GM23248 (cell line): ENCODE data around the gene MKI67. TPM values are rescaled to one million over a fixed set of nuclear protein-coding genes. Genes with fewer than 3 reads are reported as not detected.

Source experiments
- DNase-seq: peaks from one replicate; pipeline ENCODE4 v3.0.0-alpha.2; 2015
- H2AFZ ChIP-seq: fragments of 200-600 bp; sonication (generic); 2 replicates; pipeline ENCODE4 v1.6.1; 2016; ENCODE audit warnings: antibody characterized with exemption
- H3F3A ChIP-seq: fragments of 200-600 bp; sonication (generic); 2 replicates; pipeline ENCODE4 v1.6.1; 2016; ENCODE audit warnings: mild to moderate bottlenecking, antibody characterized with exemption, mixed run types; ENCODE audit not compliant: insufficient read depth
- H3K27ac ChIP-seq: fragments of 200-600 bp; sonication (generic); 2 replicates; pipeline ENCODE4 v1.5.1; 2016; ENCODE audit warnings: mild to moderate bottlenecking
- H3K27me3 ChIP-seq: fragments of 200-600 bp; sonication (generic); replicated peaks from 2 replicates; pipeline ENCODE4 v1.6.1; 2016; ENCODE audit warnings: mild to moderate bottlenecking; ENCODE audit not compliant: insufficient read depth
- H3K36me3 ChIP-seq: fragments of 200-600 bp; sonication (generic); 2 replicates; pipeline ENCODE4 v1.6.1; 2016; ENCODE audit warnings: low read depth, mild to moderate bottlenecking
- H3K4me1 ChIP-seq: fragments of 200-600 bp; sonication (generic); 2 replicates; pipeline ENCODE4 v1.6.1; 2016; ENCODE audit warnings: mild to moderate bottlenecking; ENCODE audit not compliant: insufficient read depth
- H3K4me2 ChIP-seq: fragments of 200-600 bp; sonication (generic); one replicate; pipeline ENCODE4 v1.6.1; 2016; ENCODE audit warnings: mild to moderate bottlenecking; ENCODE audit not compliant: unreplicated experiment
- H3K4me3 ChIP-seq: fragments of 200-600 bp; sonication (generic); 2 replicates; pipeline ENCODE4 v1.5.1; 2016; ENCODE audit warnings: mild to moderate bottlenecking
- H3K79me2 ChIP-seq: fragments of 200-600 bp; sonication (generic); 2 replicates; pipeline ENCODE4 v1.6.1; 2016; ENCODE audit warnings: mild to moderate bottlenecking; ENCODE audit not compliant: insufficient read depth
- H3K9ac ChIP-seq: fragments of 200-600 bp; sonication (generic); 2 replicates; pipeline ENCODE4 v1.6.1; 2016; ENCODE audit warnings: mild to moderate bottlenecking
- H3K9me2 ChIP-seq: fragments of 200-600 bp; sonication (generic); 2 replicates; pipeline ENCODE4 v1.6.1; 2016; ENCODE audit warnings: mixed run types, mild to moderate bottlenecking, moderate library complexity; ENCODE audit not compliant: insufficient read depth
- H3K9me3 ChIP-seq: fragments of 200-600 bp; sonication (generic); one replicate; pipeline ENCODE4 v1.6.1; 2017; ENCODE audit warnings: low read depth
- H4K20me1 ChIP-seq: fragments of 200-600 bp; sonication (generic); 2 replicates; pipeline ENCODE4 v1.6.0; 2016; ENCODE audit not compliant: insufficient read depth
- EZH2 ChIP-seq: fragments of 200-600 bp; sonication (generic); IDR thresholded peaks from 2 replicates; pipeline ENCODE4 v1.6.1; 2018; ENCODE audit warnings: antibody characterized with exemption, mild to moderate bottlenecking; ENCODE audit not compliant: insufficient read depth, poor library complexity, severe bottlenecking
- EZH2phosphoT487 ChIP-seq: fragments of 200-600 bp; sonication (generic); IDR thresholded peaks from 2 replicates; pipeline ENCODE4 v1.6.1; 2018; ENCODE audit warnings: antibody characterized with exemption, moderate library complexity, mild to moderate bottlenecking, low read depth; ENCODE audit not compliant: insufficient read depth
- WGBS, 2 experiments: methylation state at CpG; one replicate each; pipeline ENCODE4 v1.1.6; 2015 to 2017; ENCODE audit warnings: low lambda C conversion rate in 2 of 2, low coverage in 1 of 2; ENCODE audit errors: missing lambda C conversion rate in 2 of 2; 5-methylcytosine and 5-hydroxymethylcytosine counted together
- in situ Hi-C: fragments of 300-500 bp; cut with MboI; formaldehyde crosslinking; loops from 2 replicates; pipeline ENCODE4 v1.15.0; 2020
- polyA plus RNA-seq: library from polyadenylated mRNA; unstranded; fragments of >200 nt; fragmentation: Nextera tagmentation; extraction: Ambion mirVana; gene quantifications from 2 replicates; pipeline ENCODE4 v1.2.1, GENCODE V29; 2016
- total RNA-seq: library from RNA; depleted of rRNA; stranded (reverse); fragments of >200 nt; shearing (Covaris generic); gene quantifications from 2 replicates; pipeline ENCODE4 v1.2.3, GENCODE V29; 2014

MKI67 gene
- total and polyA plus RNA-seq, 2 experiments from 2014 or later: 12.2 to 22.5 TPM

DNA sequence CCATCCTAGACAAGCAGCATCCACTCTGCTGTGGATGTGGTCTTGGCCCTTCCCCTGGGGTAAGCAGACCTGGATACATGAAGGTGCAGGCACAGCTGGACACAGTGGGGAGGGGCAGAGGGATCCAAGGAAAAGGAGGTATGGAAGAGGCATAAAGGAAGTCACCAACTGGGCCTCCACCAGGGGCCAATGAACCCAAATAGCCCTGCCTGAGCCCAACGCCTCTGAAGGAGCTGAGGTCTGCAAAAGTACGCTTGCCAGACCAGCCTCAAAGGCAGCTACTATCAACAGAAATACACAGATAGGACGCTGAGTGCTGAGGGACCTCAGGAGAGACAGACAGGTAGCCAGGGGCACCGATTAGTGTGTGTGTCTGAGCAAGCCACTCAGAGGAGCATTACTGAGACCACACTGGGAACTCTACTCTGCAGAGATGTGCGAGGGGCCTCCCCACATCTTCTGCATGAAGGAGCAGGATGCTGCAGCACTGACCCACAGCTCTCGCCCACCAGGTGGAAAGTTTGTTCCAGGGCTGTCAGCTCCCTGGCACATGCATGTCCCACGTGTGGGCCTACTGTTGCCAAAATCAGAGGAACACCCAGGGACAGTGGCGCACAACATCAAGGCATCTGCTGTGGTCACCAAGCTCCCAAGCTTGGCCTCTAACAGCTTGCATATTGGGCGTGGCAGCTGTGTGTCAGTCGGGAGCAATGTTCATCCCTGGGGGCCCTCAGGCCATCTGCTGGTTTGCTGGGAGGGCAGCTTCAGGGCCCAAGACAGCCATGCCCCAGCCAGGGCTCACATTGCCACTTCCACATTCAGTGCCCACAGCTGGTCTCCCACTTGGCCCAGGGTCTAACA is 40.0 kb downstream of the MKI67 start:
- peak; percentile 14 for DNase-seq
- no peak overlapping the region for H3K4me3 ChIP-seq
- H3K4me1 ChIP-seq: no peaks in the 10 kb centered on the region
- H3K79me2 ChIP-seq: no peaks in the 10 kb centered on the region
- no peaks in the 10 kb centered on the region for H3F3A ChIP-seq
- H3K9ac ChIP-seq: no peak overlapping the region
- no peak overlapping the region for H2AFZ ChIP-seq
- no peaks in the 10 kb centered on the region for H4K20me1 ChIP-seq
- 70 to 74% methylated on average over 10 of the region's 10 CpGs for WGBS, 2 experiments
- H3K9me3 ChIP-seq: no peaks in the 10 kb centered on the region
- H3K27me3 ChIP-seq: no peaks in the 10 kb centered on the region
- no peaks in the 10 kb centered on the region for H3K9me2 ChIP-seq
- no peaks in the 10 kb centered on the region for H3K36me3 ChIP-seq
- no peak overlapping the region for H3K27ac ChIP-seq
- in situ Hi-C loops: no loop called here
- no peak for TF ChIP-seq EZH2
- TF ChIP-seq EZH2phosphoT487: no peak
- no peak overlapping the region for H3K4me2 ChIP-seq

DNA sequence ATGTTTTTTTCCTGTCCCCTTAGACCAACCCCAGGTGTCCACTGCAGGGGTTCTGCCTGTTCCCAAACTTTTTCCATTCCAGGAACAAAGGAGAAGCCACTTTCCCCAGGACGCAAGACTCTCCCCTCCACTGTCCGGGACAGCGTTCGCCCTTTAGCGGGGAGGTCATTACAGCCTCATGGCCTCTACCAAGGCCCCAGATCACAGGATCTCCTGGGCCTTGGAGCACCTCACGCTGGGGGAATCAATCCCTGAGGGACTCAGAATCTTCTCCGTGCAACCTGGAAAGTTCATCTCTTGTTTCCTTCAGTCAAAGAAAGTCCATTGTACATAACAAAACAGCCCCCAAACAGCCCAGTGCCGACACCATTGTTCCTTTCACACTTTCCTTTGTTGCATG is 41.2 kb downstream of the MKI67 start:
- Histone ChIP-seq H2AFZ (no peak overlapping the region), H3K27ac (no peak overlapping the region), H4K20me1 (no peaks in the 10 kb centered on the region), H3K4me3 (no peak overlapping the region), H3K9ac (no peak overlapping the region), H3K4me2 (no peak overlapping the region), H3K27me3 (no peaks in the 10 kb centered on the region), H3K79me2 (no peaks in the 10 kb centered on the region), H3K4me1 (no peaks in the 10 kb centered on the region), H3K36me3 (no peaks in the 10 kb centered on the region), H3F3A (no peaks in the 10 kb centered on the region), H3K9me2 (no peaks in the 10 kb centered on the region), H3K9me3 (no peaks in the 10 kb centered on the region)
- TF ChIP-seq EZH2phosphoT487: no peak
- TF ChIP-seq EZH2: no peak
- DNase-seq: no peak
- 79 to 82% methylated on average over 8 of the region's 8 CpGs for WGBS, 2 experiments
- in situ Hi-C loops: no loop called here

DNA sequence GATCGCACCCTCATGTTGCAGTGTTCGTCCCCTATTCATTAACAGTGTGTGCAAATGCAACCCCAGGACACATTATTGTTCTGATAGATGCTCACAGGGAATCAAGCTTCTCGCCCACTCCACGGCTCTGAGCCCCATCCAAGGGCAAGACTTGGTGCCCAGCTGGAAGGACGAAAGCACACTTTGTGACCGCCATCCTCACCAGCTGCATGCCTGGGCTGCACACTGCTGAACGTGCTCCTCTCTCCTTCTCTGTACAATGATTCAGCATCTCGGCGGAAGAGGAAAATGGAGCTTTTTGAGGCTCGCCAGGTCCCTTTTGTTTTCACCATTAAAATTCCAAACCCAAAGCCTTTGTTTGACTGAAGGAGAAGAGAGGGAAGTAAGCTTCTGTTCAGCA is 41.9 kb downstream of the MKI67 start:
- Histone ChIP-seq H3K4me3 (no peak overlapping the region), H3K27me3 (no peaks in the 10 kb centered on the region), H3K27ac (no peak overlapping the region), H3K79me2 (no peaks in the 10 kb centered on the region), H3K36me3 (no peaks in the 10 kb centered on the region), H3F3A (no peaks in the 10 kb centered on the region), H2AFZ (no peak overlapping the region), H3K4me1 (no peaks in the 10 kb centered on the region), H3K9me3 (no peaks in the 10 kb centered on the region), H3K9ac (no peak overlapping the region), H3K9me2 (no peaks in the 10 kb centered on the region), H4K20me1 (no peaks in the 10 kb centered on the region), H3K4me2 (no peak overlapping the region)
- 84 to 88% methylated on average over 10 of the region's 10 CpGs for WGBS, 2 experiments
- in situ Hi-C loops: no loop called here
- no peak for TF ChIP-seq EZH2phosphoT487
- no peak for TF ChIP-seq EZH2
- DNase-seq: no peak

DNA sequence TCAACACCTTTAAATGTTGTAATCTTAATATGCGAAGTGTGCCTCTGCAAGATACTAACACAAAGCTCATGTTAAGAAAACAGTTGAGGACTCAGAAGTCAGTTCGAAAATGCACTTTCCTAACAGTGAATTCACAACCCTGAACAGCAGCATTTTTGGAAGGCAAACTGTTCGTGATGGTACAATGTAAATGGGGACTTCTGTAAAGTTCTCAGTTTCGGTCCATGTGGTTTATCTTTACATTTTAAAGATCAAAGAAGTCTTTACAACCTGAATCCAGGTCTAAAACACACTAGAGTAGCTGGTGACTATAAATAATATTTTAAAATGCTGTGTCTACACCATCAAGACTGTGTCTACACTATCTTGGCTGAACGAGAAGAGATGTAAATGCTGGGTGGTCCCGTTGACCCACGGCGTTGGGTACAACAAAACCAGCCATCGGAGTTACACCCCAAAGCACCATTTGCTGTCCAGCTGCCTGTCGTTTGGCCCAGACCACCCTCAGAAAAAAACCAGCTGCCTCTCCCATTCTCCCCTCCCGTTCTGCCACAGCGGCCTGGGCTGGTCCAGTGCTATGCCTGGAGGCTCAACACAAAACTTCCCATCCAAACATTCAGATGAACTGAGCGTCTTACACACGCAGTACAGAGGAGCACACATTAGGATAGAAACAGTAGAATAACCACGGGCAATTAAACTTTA is 42.9 kb downstream of the MKI67 start:
- Histone ChIP-seq H3K4me2 (no peak overlapping the region), H3K4me3 (no peak overlapping the region), H3K27me3 (no peaks in the 10 kb centered on the region), H3F3A (no peaks in the 10 kb centered on the region), H3K79me2 (no peaks in the 10 kb centered on the region), H3K9me2 (no peaks in the 10 kb centered on the region), H4K20me1 (no peaks in the 10 kb centered on the region), H3K36me3 (no peaks in the 10 kb centered on the region), H3K9me3 (no peaks in the 10 kb centered on the region), H3K9ac (no peak overlapping the region), H2AFZ (no peak overlapping the region), H3K27ac (no peak overlapping the region), H3K4me1 (no peaks in the 10 kb centered on the region)
- 81 to 82% methylated on average over 15 of the region's 15 CpGs for WGBS, 2 experiments
- in situ Hi-C loops: no loop called here
- TF ChIP-seq EZH2 (no peak), EZH2phosphoT487 (no peak)
- DNase-seq: no peak
